ENCODE measurements around the gene ATG9B. TPM values are rescaled to one million over a fixed set of nuclear protein-coding genes. Genes with fewer than 3 reads are reported as not detected.

ATG9B gene
- total RNA-seq, 4 donors from 2014 or later = 0.46 TPM; not detected in 3

- TF ChIP-seq CTCF (IDR thresholded peaks at IDR 0.05) = no peak
- ATAC-seq (ENCODE audit: low FRiP score) (no peak), DNase-seq (ENCODE audit: low spot score) (no peak)
Measured at GRCh38 chr7:151035026-151035717, 10.9 kb upstream of the ATG9B start.

GRCh38 chr7:151034312-151035025 is 10.2 kb upstream of the ATG9B start:
- DNase-seq (ENCODE audit: low spot score) (no peak), ATAC-seq (ENCODE audit: low FRiP score) (no peak)
- no peak for TF ChIP-seq CTCF (IDR thresholded peaks at IDR 0.05)

GRCh38 chr7:151033864-151034249 is 9.6 kb upstream of the ATG9B start:
- DNase-seq (ENCODE audit: low spot score) (no peak), ATAC-seq (ENCODE audit: low FRiP score) (no peak)
- no peak for TF ChIP-seq CTCF (IDR thresholded peaks at IDR 0.05)

GRCh38 chr7:151032936-151033863 is 8.9 kb upstream of the ATG9B start:
- DNase-seq (ENCODE audit: low spot score) (no peak), ATAC-seq (ENCODE audit: low FRiP score) (no peak)
- TF ChIP-seq CTCF (IDR thresholded peaks at IDR 0.05) = no peak

GRCh38 chr7:151031011-151031410 is 6.7 kb upstream of the ATG9B start:
- DNase-seq (ENCODE audit: low spot score) (no peak), ATAC-seq (ENCODE audit: low FRiP score) (no peak)
- TF ChIP-seq CTCF (IDR thresholded peaks at IDR 0.05) = no peak

GRCh38 chr7:151028948-151029501 is 4.7 kb upstream of the ATG9B start:
- TF ChIP-seq CTCF (IDR thresholded peaks at IDR 0.05) = no peak
- no peak for ATAC-seq (ENCODE audit: low FRiP score)
- no peak for DNase-seq (ENCODE audit: low spot score)

Measured in omental fat pad (tissue), 4 donors.